HG02642 (cell line): ENCODE data around the gene CTXN3.
"Not testable (repeated sequence)": the region's sequence is repeated elsewhere in the genome, so short reads cannot be mapped to it uniquely, and the experiment has no call there.

Experiments
- ATAC-seq: cut with Tn5 transposase; IDR thresholded peaks from one replicate; pipeline ENCODE4 v1.9.1; 2021; ENCODE audit warnings: mild to moderate bottlenecking; ENCODE audit not compliant: unreplicated experiment, poor library complexity

CTXN3 gene

GRCh38 chr5:127650022-127650421 lies 1.1 kb downstream of the CTXN3 start:
- no peak for ATAC-seq

- ATAC-seq, result no peak
These were observed 1.8 kb downstream of the CTXN3 start for GRCh38 chr5:127650649-127651048.

DNA sequence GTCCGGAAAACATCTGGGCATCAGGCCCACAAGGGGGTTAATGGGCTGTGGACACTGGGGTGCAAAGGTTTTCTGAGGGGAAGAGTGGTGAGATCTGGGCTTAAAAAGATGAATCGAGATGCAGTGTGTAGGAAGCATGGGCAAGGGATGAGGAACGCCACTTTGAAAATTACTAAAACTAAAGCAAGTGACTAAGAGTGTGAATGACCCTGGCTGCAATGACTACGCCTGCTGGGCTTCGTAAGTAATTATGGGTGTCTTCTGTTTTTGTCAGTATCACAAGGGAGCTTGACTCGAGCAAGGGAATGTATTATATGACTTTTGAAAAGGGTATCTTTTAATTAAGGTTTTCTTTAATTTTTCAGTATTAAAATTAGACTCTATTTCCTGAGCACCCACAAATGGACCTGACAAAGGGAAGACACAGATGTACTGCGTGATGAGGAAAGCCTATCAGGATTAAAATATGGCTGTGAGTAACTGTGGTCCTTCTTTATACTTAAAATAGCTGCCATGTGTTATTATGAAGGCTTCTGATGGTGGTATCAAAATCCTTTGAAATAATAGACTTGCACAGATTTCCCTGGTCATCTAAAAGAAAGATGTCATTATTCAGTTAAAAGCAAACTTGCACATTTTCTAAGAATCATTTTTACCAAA lies 4.2 kb downstream of the CTXN3 start:
- no peak for ATAC-seq

GRCh38 chr5:127656825-127657224 lies 7.9 kb downstream of the CTXN3 start:
- ATAC-seq, result no peak

GRCh38 chr5:127660047-127660733 lies 11.3 kb downstream of the CTXN3 start:
- ATAC-seq, result no peak

DNA sequence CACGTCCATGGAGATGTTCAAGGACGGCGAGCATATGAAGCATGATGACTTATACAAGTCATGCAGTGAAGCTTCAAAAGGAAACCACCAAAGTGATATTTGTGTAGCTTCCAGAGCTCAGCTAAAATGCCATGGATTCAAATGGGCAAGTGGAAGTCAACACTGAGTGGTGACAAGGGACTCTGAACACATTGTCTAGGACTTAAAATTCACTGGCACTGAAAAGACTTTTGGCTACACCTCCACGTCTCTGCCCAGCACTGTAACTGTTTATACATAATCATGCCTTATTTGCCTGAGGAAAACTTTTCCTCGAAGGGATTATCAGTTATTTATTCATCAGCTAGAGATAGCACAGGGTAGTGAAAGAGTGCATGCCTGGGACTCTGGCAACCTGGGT lies 15.2 kb downstream of the CTXN3 start:
- no peak for ATAC-seq

DNA sequence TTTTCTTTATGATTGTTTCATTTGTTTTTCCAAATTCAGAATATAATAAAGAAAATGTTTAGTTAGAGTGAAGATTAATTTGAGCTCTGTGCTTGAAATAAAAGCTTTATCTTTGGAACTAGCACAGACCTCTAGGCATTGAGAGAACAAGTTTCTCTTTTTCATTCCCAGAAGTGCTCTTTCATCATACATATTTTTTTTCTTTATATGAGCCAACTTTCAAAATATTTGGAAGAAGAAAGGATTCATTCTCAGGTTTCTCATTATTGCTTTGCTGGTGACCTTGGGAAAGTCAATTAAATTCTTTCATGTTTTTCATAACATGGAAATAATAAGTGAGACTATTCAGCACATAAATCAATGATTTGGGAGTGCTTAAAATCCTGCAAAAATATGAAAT lies 16.8 kb downstream of the CTXN3 start:
- no peak for ATAC-seq

DNA sequence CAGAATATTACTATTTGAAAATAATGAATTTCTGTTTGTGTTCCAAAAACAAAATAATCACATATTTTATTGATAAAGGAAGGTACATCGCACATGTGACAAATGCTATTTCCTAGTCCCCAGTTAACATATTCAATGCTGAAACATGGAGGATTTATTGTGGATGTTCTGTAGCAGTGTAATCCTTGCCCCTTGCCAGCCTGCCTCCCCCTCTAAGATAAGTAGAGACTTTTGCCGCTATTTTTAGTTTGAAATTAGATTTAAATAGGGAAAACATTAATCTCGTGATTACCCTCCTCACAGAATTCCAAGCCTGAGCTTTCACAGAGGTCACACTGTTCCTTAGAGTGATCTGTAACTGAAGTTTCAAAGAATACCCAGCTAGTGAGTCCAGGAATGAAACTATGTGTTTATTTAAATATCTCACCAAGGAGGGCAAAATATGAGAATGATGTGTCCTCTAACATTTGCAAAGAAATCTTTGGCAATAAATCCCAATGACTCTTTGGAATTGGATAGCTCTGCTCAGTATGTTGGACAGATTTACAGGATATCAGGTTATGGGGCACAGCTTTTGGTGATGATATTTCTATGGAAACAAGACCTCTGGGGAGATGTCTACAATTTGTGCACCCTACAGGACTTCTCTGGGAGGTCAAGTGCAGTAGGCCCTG lies 17.3 kb downstream of the CTXN3 start:
- ATAC-seq, result no peak

DNA sequence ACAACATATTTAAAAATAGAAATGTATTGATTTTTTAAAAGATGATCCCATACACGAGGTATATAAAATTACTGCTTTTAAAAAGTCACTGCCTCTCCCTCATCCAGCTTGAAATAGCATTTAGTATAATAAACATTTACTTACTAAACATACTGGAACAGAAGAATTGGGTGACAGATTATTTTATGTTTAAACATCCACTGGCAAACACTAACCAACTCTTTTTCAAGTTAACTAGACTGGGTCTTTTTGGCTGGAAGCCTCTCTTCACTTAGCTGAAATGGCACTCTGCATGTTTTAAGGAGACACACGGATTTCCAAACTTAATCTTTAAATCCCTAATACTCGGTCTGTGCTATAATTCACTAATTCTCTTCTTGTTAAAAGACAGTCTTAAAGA lies 19.0 kb downstream of the CTXN3 start:
- no peak for ATAC-seq

GRCh38 chr5:127671218-127671617 lies 22.3 kb downstream of the CTXN3 start:
- ATAC-seq, result no peak

DNA sequence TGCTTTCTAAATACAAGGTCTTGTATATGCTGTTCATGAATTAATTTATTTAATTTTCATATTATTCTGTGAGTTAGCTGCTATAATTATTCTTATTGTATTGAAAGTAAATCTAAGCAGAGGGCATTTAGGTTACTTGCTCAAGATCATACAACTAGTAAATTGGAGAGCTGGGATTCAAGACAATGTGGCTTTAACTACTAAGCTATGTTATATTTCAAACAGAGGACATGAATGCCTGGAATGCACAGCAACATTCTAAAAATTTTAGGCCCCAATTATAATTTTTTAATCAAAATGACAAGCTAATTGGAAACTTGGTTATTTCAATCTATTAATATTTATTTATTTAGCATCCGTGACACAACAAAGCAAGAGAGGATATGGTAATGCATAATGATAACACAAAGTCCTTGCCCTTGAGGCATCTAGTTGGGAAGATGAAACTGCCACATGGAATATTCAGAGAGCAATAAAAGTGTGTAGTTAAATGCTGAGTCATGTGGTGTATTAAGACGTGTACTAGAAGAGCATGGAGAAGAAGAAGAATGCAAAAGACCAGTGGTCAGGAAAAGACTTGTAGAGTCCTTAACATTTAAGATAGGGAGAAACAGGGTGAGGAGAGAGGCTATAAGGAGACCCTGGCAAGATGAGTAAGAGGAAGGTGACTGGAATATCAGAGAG lies 24.4 kb downstream of the CTXN3 start:
- ATAC-seq, result no peak

DNA sequence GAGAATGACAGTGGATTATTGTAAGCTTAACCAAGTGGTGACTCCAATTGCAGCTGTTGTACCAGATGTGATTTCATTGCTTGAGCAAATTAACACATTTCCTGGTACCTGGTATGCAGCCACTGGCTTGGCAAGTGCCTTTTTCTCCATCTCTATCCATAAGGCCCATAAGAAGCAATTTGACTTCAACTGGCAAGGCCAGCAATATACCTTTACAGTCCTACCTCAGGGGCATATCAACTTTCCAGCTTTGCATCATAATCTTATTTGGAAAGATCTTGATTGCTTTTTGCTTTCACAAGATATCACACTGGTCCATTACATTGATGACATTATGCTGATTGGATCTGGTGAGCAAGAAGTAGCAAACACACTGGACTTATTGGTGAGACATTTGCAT lies 28.1 kb downstream of the CTXN3 start:
- not testable (repeated sequence) for ATAC-seq

DNA sequence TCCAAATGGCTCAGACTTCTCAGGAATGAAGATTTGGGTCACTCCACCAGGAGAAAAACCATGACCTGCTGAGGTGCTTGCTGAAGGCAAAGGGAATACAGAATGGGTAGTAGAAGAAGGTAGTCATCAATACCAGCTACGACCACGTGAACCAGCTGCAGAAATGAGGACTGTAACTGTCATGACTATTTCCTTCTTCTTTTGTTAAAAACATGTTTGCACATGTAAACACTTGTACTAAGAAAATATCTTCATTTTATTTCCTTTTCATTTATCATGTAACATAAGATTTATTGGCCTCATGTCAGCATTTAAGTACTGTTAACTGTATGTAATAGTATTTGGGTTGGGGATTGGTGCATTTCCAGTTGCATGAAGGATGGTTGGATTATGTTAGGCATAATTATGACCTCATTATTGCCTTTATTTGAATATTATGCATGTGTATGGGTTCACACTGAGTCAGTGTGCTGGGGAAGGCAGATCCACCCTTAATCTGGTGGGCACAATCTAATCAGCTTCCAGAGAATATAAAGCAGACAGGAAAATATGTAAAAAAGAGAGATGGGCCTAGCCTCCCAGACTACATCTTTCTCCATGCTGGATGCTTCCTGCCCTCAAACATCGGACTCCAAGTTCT lies 30.9 kb downstream of the CTXN3 start:
- ATAC-seq, result not testable (repeated sequence)

DNA sequence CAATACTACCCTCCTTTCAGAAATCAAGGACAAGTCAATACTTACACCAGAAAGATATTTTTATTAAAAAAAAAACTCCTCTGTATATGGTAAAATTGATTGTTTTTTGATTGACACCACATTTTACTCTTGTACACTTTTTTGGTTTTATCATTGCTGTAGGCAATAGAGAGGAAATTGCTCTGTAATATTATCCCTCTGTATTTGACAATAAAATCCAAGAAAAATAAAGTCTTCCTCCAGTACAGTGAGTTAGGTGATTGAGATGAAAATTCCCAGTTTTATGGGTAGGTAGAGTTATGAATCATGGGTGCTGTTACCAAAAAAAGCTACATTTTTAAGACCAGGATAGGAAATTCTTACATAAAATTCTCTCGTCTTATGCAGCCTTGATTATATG lies 31.7 kb downstream of the CTXN3 start:
- ATAC-seq, result no peak

DNA sequence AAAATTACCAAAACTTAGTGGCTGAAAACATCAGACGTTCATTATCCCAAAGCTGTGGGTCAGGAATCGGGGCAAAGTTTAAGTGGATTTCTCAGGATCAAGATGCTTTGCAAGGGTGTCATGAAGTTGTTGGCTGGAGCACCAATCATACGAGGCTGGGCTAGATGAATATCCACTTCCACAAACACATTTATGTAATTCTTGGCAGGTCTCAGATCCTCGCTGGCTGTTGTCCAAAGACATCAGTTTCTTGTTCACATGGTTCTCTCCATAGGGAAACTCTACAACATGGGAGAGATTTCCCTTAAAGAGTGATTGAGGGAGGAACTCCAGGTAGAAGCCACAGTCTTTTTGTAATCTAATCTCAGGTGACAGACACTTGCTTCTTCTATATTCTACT lies 34.1 kb downstream of the CTXN3 start:
- no peak for ATAC-seq

GRCh38 chr5:127684726-127685467 lies 36.0 kb downstream of the CTXN3 start:
- no peak for ATAC-seq

GRCh38 chr5:127685662-127686061 lies 36.8 kb downstream of the CTXN3 start:
- no peak for ATAC-seq

- ATAC-seq, result no peak
These were observed 37.5 kb downstream of the CTXN3 start for GRCh38 chr5:127686424-127686823.

- no peak for ATAC-seq
These were observed 45.8 kb downstream of the CTXN3 start for GRCh38 chr5:127694518-127695171.
